Measurements from ENCODE around the gene GNPTG. TPM values are rescaled to one million over a fixed set of nuclear protein-coding genes. Genes with fewer than 3 reads are reported as not detected.

GNPTG gene
- total RNA-seq, 1 experiment from 2014 or later, result 37.3 TPM

DNA sequence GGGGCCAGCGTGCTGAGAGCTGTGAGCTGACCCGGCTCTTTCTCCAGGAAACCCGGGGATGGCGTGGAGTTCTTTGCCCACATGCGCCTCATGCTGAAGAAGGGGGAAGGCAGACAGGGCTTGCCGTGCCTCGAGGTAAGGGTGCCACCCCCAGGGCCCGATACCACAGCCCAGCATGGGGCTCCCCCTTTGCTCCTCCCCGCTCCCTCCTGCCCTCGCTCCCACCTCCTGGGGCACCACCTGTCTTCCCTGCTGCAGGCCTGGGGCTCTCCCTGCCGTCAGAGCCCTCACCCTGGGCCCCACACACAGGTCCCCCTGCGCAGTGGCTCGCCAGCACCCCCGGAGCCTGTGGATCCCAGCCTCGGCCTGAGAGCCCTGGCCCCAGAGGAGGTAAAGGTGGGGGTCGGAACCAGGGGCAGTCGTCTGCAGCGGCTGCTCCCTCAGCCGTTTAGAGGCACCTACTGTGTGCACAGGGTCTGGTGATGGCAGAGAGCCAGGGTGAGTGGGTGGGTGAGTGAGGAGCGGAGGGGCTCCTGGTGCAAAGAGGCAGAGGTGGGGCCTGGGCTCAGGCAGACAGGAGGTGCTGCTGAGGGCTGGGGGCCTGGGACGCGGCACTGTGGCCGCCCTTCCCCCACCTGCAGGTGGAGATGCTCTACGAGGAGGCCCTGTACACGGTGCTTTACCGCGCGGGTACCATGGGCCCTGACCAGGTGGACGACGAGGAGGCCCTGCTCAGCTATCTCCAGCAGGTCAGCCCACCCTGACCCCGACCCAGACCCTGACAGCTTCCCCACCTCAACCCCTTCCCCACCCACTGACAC is 12.7 kb upstream of the GNPTG start:
- intact Hi-C loops (cut with micrococcal nuclease; ENCODE audit: unreplicated experiment), result no loop called here
- Mint-ChIP-seq H3K9me3 (ENCODE audit: unreplicated experiment) (no peaks in the 10 kb centered on the region), H3K36me3 (ENCODE audit: insufficient read depth, unreplicated experiment) (peaks cover 8% of the 10 kb centered on the region), H3K4me3 (ENCODE audit: unreplicated experiment) (no peak overlapping the region), H3K27ac (ENCODE audit: unreplicated experiment) (no peak overlapping the region), H3K4me1 (ENCODE audit: low read depth, unreplicated experiment) (peaks cover 8% of the 10 kb centered on the region), H3K27me3 (ENCODE audit: insufficient read depth, unreplicated experiment) (peaks cover 3% of the 10 kb centered on the region)
- Histone ChIP-seq H3K36me3 (ENCODE audit: control insufficient read depth, insufficient read depth, low read length) (no peaks in the 10 kb centered on the region), H3K4me1 (0 out of 2 replicates have a peak, but pooled peaks cover 3% of the 10 kb centered on the region), H3K9me3 (no peaks in the 10 kb centered on the region), H3K27me3 (replicated peaks; ENCODE audit: control insufficient read depth, insufficient read depth, low read length) (peaks cover 1% of the 10 kb centered on the region; the same call in 1 of the 2 replicates), H3K4me3 (ENCODE audit: low read depth, low read length) (no peak overlapping the region)
- BruUV-seq (replicated peaks), result no TSS peak
- TF ChIP-seq, protein P1, sequence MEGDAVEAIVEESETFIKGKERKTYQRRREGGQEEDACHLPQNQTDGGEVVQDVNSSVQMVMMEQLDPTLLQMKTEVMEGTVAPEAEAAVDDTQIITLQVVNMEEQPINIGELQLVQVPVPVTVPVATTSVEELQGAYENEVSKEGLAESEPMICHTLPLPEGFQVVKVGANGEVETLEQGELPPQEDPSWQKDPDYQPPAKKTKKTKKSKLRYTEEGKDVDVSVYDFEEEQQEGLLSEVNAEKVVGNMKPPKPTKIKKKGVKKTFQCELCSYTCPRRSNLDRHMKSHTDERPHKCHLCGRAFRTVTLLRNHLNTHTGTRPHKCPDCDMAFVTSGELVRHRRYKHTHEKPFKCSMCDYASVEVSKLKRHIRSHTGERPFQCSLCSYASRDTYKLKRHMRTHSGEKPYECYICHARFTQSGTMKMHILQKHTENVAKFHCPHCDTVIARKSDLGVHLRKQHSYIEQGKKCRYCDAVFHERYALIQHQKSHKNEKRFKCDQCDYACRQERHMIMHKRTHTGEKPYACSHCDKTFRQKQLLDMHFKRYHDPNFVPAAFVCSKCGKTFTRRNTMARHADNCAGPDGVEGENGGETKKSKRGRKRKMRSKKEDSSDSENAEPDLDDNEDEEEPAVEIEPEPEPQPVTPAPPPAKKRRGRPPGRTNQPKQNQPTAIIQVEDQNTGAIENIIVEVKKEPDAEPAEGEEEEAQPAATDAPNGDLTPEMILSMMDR (IDR thresholded peaks at IDR 0.05; ENCODE audit: insufficient read depth in 1 of 2, low read depth in 1 of 2, low read length in 1 of 2, severe bottlenecking in 1 of 2, unreplicated experiment in 1 of 2), result no peak
- DNase-seq, result no peak
- ChIA-PET POLR2A (no interaction called here), CTCF (interaction anchor here (0.5 kb wide), 1 partner anchor 8 kb away, joined by 3 read pairs; no protein-coding TSS in a partner anchor)

- Histone ChIP-seq H3K4me3 (ENCODE audit: low read depth, low read length) (no peak overlapping the region), H3K36me3 (ENCODE audit: control insufficient read depth, insufficient read depth, low read length) (no peaks in the 10 kb centered on the region; the same call in 1 of the 2 replicates), H3K9me3 (no peaks in the 10 kb centered on the region), H3K27me3 (replicated peaks; ENCODE audit: control insufficient read depth, insufficient read depth, low read length) (peaks cover 1% of the 10 kb centered on the region; the same call in 1 of the 2 replicates), H3K4me1 (0 out of 2 replicates have a peak, but pooled peaks cover 3% of the 10 kb centered on the region)
- Mint-ChIP-seq H3K4me1 (ENCODE audit: low read depth, unreplicated experiment) (peaks cover 8% of the 10 kb centered on the region), H3K4me3 (ENCODE audit: unreplicated experiment) (no peak overlapping the region), H3K27me3 (ENCODE audit: insufficient read depth, unreplicated experiment) (peaks cover 3% of the 10 kb centered on the region), H3K9me3 (ENCODE audit: unreplicated experiment) (no peaks in the 10 kb centered on the region), H3K27ac (ENCODE audit: unreplicated experiment) (no peak overlapping the region), H3K36me3 (ENCODE audit: insufficient read depth, unreplicated experiment) (peaks cover 8% of the 10 kb centered on the region)
- TF ChIP-seq, protein P1 (IDR thresholded peaks at IDR 0.05; ENCODE audit: insufficient read depth in 1 of 2, low read depth in 1 of 2, low read length in 1 of 2, severe bottlenecking in 1 of 2, unreplicated experiment in 1 of 2), result no peak
- CTCF ChIA-PET, result no interaction called here
- POLR2A ChIA-PET, result no interaction called here
- BruUV-seq (replicated peaks), result no TSS peak
- intact Hi-C loops (cut with micrococcal nuclease; ENCODE audit: unreplicated experiment), result no loop called here
- no peak for DNase-seq
These were observed 10.8 kb upstream of the GNPTG start for GRCh38 chr16:1340730-1341494.
